Measurements from ENCODE around the gene ARL13B.
A peak's percentile ranks its signal among the peaks of the same experiment; 100 is the strongest.

The ARL13B gene

GRCh38 chr3:93973131-93974126 lies 6.5 kb upstream of the ARL13B start, which contains the start of gene PROS1:
TSS of gene PROS1 (minus strand) at chr3:93973896. CDS start at chr3:93973749, 147 bp downstream.
- peak within 1 kb of the TSS; percentile 58 for H3K4me3 ChIP-seq (ENCODE audit: low read length)
- H3K36me3 ChIP-seq (ENCODE audit: control insufficient read depth, insufficient read depth, low read length) = no peaks in the 10 kb centered on the region
- peaks cover 6% of the 10 kb centered on the region for H3K4me1 ChIP-seq (ENCODE audit: control insufficient read depth, insufficient read depth, low read length)
- H3K27me3 ChIP-seq (ENCODE audit: control insufficient read depth, insufficient read depth, low read length) = no peaks in the 10 kb centered on the region
- peak within 1 kb of the TSS; percentile 54 for H3K9ac ChIP-seq (ENCODE audit: low read length)
- no peaks in the 10 kb centered on the region for H3K9me3 ChIP-seq (ENCODE audit: control insufficient read depth, low read length)

GRCh38 chr3:93981649-93982048 lies 1.7 kb downstream of the ARL13B start:
- Histone ChIP-seq H3K4me1 (ENCODE audit: control insufficient read depth, insufficient read depth, low read length) (no peaks in the 10 kb centered on the region), H3K27me3 (ENCODE audit: control insufficient read depth, insufficient read depth, low read length) (no peaks in the 10 kb centered on the region), H3K36me3 (ENCODE audit: control insufficient read depth, insufficient read depth, low read length) (no peaks in the 10 kb centered on the region), H3K9me3 (ENCODE audit: control insufficient read depth, low read length) (no peaks in the 10 kb centered on the region), H3K4me3 (ENCODE audit: low read length) (no peak overlapping the region), H3K9ac (ENCODE audit: low read length) (no peak overlapping the region)

- Histone ChIP-seq H3K9me3 (ENCODE audit: control insufficient read depth, low read length) (no peaks in the 10 kb centered on the region), H3K27me3 (ENCODE audit: control insufficient read depth, insufficient read depth, low read length) (no peaks in the 10 kb centered on the region), H3K4me1 (ENCODE audit: control insufficient read depth, insufficient read depth, low read length) (no peaks in the 10 kb centered on the region), H3K4me3 (ENCODE audit: low read length) (no peak overlapping the region), H3K36me3 (ENCODE audit: control insufficient read depth, insufficient read depth, low read length) (no peaks in the 10 kb centered on the region), H3K9ac (ENCODE audit: low read length) (no peak overlapping the region)
These were observed 3.5 kb downstream of the ARL13B start for GRCh38 chr3:93983408-93983807.

GRCh38 chr3:93984618-93985017 lies 4.7 kb downstream of the ARL13B start:
- no peaks in the 10 kb centered on the region for H3K36me3 ChIP-seq (ENCODE audit: control insufficient read depth, insufficient read depth, low read length)
- no peaks in the 10 kb centered on the region for H3K4me1 ChIP-seq (ENCODE audit: control insufficient read depth, insufficient read depth, low read length)
- H3K9me3 ChIP-seq (ENCODE audit: control insufficient read depth, low read length) = no peaks in the 10 kb centered on the region
- no peaks in the 10 kb centered on the region for H3K27me3 ChIP-seq (ENCODE audit: control insufficient read depth, insufficient read depth, low read length)
- H3K4me3 ChIP-seq (ENCODE audit: low read length) = no peak overlapping the region
- H3K9ac ChIP-seq (ENCODE audit: low read length) = no peak overlapping the region

- Histone ChIP-seq H3K4me3 (ENCODE audit: low read length) (no peak overlapping the region), H3K9me3 (ENCODE audit: control insufficient read depth, low read length) (no peaks in the 10 kb centered on the region), H3K4me1 (ENCODE audit: control insufficient read depth, insufficient read depth, low read length) (no peaks in the 10 kb centered on the region), H3K36me3 (ENCODE audit: control insufficient read depth, insufficient read depth, low read length) (no peaks in the 10 kb centered on the region), H3K9ac (ENCODE audit: low read length) (no peak overlapping the region), H3K27me3 (ENCODE audit: control insufficient read depth, insufficient read depth, low read length) (no peaks in the 10 kb centered on the region)
These were observed 8.3 kb downstream of the ARL13B start for GRCh38 chr3:93988283-93988682.

GRCh38 chr3:93988764-93989163 lies 8.8 kb downstream of the ARL13B start:
- no peak overlapping the region for H3K9ac ChIP-seq (ENCODE audit: low read length)
- H3K36me3 ChIP-seq (ENCODE audit: control insufficient read depth, insufficient read depth, low read length) = no peaks in the 10 kb centered on the region
- no peaks in the 10 kb centered on the region for H3K4me1 ChIP-seq (ENCODE audit: control insufficient read depth, insufficient read depth, low read length)
- H3K27me3 ChIP-seq (ENCODE audit: control insufficient read depth, insufficient read depth, low read length) = no peaks in the 10 kb centered on the region
- H3K9me3 ChIP-seq (ENCODE audit: control insufficient read depth, low read length) = no peaks in the 10 kb centered on the region
- H3K4me3 ChIP-seq (ENCODE audit: low read length) = no peak overlapping the region

GRCh38 chr3:93989241-93989640 lies 9.3 kb downstream of the ARL13B start:
- no peaks in the 10 kb centered on the region for H3K9me3 ChIP-seq (ENCODE audit: control insufficient read depth, low read length)
- no peak overlapping the region for H3K9ac ChIP-seq (ENCODE audit: low read length)
- H3K4me1 ChIP-seq (ENCODE audit: control insufficient read depth, insufficient read depth, low read length) = no peaks in the 10 kb centered on the region
- no peaks in the 10 kb centered on the region for H3K36me3 ChIP-seq (ENCODE audit: control insufficient read depth, insufficient read depth, low read length)
- H3K4me3 ChIP-seq (ENCODE audit: low read length) = no peak overlapping the region
- H3K27me3 ChIP-seq (ENCODE audit: control insufficient read depth, insufficient read depth, low read length) = no peaks in the 10 kb centered on the region

- no peaks in the 10 kb centered on the region for H3K27me3 ChIP-seq (ENCODE audit: control insufficient read depth, insufficient read depth, low read length)
- no peaks in the 10 kb centered on the region for H3K9me3 ChIP-seq (ENCODE audit: control insufficient read depth, low read length)
- no peak overlapping the region for H3K9ac ChIP-seq (ENCODE audit: low read length)
- H3K36me3 ChIP-seq (ENCODE audit: control insufficient read depth, insufficient read depth, low read length) = no peaks in the 10 kb centered on the region
- H3K4me3 ChIP-seq (ENCODE audit: low read length) = no peak overlapping the region
- no peaks in the 10 kb centered on the region for H3K4me1 ChIP-seq (ENCODE audit: control insufficient read depth, insufficient read depth, low read length)
These were observed 11.7 kb downstream of the ARL13B start for GRCh38 chr3:93991631-93992030.

- H3K4me3 ChIP-seq (ENCODE audit: low read length) = no peak overlapping the region
- H3K4me1 ChIP-seq (ENCODE audit: control insufficient read depth, insufficient read depth, low read length) = no peaks in the 10 kb centered on the region
- no peaks in the 10 kb centered on the region for H3K27me3 ChIP-seq (ENCODE audit: control insufficient read depth, insufficient read depth, low read length)
- H3K36me3 ChIP-seq (ENCODE audit: control insufficient read depth, insufficient read depth, low read length) = no peaks in the 10 kb centered on the region
- no peaks in the 10 kb centered on the region for H3K9me3 ChIP-seq (ENCODE audit: control insufficient read depth, low read length)
- H3K9ac ChIP-seq (ENCODE audit: low read length) = no peak overlapping the region
These were observed 12.3 kb downstream of the ARL13B start for GRCh38 chr3:93992207-93992606.

GRCh38 chr3:93994056-93994455 lies 14.1 kb downstream of the ARL13B start:
- Histone ChIP-seq H3K27me3 (ENCODE audit: control insufficient read depth, insufficient read depth, low read length) (no peaks in the 10 kb centered on the region), H3K9ac (ENCODE audit: low read length) (no peak overlapping the region), H3K4me3 (ENCODE audit: low read length) (no peak overlapping the region), H3K9me3 (ENCODE audit: control insufficient read depth, low read length) (no peaks in the 10 kb centered on the region), H3K4me1 (ENCODE audit: control insufficient read depth, insufficient read depth, low read length) (no peaks in the 10 kb centered on the region), H3K36me3 (ENCODE audit: control insufficient read depth, insufficient read depth, low read length) (no peaks in the 10 kb centered on the region)

- Histone ChIP-seq H3K4me3 (ENCODE audit: low read length) (no peak overlapping the region), H3K36me3 (ENCODE audit: control insufficient read depth, insufficient read depth, low read length) (no peaks in the 10 kb centered on the region), H3K4me1 (ENCODE audit: control insufficient read depth, insufficient read depth, low read length) (no peaks in the 10 kb centered on the region)
These were observed 21.2 kb downstream of the ARL13B start for GRCh38 chr3:94001191-94001590.

GRCh38 chr3:94001827-94002495 lies 22.0 kb downstream of the ARL13B start:
- Histone ChIP-seq H3K4me3 (ENCODE audit: low read length) (no peak overlapping the region), H3K4me1 (ENCODE audit: control insufficient read depth, insufficient read depth, low read length) (no peaks in the 10 kb centered on the region), H3K9me3 (ENCODE audit: control insufficient read depth, low read length) (no peaks in the 10 kb centered on the region), H3K36me3 (ENCODE audit: control insufficient read depth, insufficient read depth, low read length) (no peaks in the 10 kb centered on the region), H3K9ac (ENCODE audit: low read length) (no peak overlapping the region), H3K27me3 (ENCODE audit: control insufficient read depth, insufficient read depth, low read length) (no peaks in the 10 kb centered on the region)

More at GRCh38 chr3:94001191-94001590, 21.2 kb downstream of the ARL13B start:
- Histone ChIP-seq H3K9ac (ENCODE audit: low read length) (no peak overlapping the region), H3K27me3 (ENCODE audit: control insufficient read depth, insufficient read depth, low read length) (no peaks in the 10 kb centered on the region), H3K9me3 (ENCODE audit: control insufficient read depth, low read length) (no peaks in the 10 kb centered on the region)

Data from mucosa of stomach (tissue), 1 donor.